Subcutaneous adipose tissue (tissue), 4 donors: ENCODE measurements around the gene NUDT1. TPM values are rescaled to one million over a fixed set of nuclear protein-coding genes. Genes with fewer than 3 reads are reported as not detected.

Experiments used
- CTCF ChIP-seq: fragments of 450-650 bp; IDR thresholded peaks from one replicate; pipeline ENCODE4 v1.5.1; 2016; ENCODE audit warnings: low read depth, mild to moderate bottlenecking, control low read depth, antibody characterized with exemption, moderate library complexity
- total RNA-seq, 4 donors: library from RNA; depleted of rRNA; stranded (reverse); fragments of >200 nt; gene quantifications; one replicate each; pipeline ENCODE4 v1.1.0, GENCODE V29; 2016

Gene NUDT1
- total RNA-seq, 4 donors from 2014 or later: 11.3 to 25.8 (median 24.8) TPM

- TF ChIP-seq CTCF: no peak
These were observed 28.3 kb upstream of the NUDT1 start for GRCh38 chr7:2213551-2214215.

DNA sequence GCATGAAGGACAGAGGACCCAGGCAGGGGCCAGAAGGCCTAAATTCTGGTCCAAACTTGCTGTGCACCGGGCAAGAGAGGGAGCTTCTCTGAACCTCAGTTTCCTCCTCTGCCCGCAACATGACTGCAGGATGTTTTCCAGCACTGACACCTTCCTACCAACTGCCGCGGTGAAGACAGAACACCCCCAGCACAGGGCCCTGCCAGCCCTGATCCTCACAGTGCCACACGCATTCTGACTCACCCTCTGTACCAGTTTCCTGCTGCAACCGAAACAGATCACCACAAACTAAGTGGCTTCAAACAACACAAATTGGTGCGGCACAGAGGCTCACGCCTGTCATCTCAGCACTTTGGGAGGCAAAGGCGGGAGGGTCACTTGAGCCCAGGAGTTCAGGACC is 27.4 kb upstream of the NUDT1 start:
- TF ChIP-seq CTCF: no peak

- no peak for TF ChIP-seq CTCF
These were observed 26.2 kb upstream of the NUDT1 start for GRCh38 chr7:2215851-2216250.

DNA sequence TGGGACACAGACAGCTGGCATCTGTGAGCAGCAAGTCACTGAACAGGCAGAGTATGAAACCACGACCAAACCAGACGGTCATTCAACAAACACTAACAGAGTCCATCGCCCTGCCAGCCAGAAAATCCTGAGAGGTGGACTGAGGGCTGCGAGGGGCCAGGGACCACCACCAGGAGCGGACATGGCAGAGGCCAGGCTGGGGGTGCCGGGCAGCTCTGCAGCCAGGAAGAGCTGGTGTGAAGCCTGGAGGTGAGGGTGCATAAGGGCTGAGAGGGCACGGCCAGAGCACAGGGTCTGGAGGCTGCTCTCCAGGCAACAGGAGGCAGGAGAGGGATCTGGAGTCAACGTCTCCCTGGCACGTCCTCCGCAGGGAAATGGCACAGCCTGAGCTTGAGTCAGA is 24.8 kb upstream of the NUDT1 start:
- no peak for TF ChIP-seq CTCF

- no peak for TF ChIP-seq CTCF
These were observed 24.1 kb upstream of the NUDT1 start for GRCh38 chr7:2217716-2218443.

- TF ChIP-seq CTCF: no peak
These were observed 23.6 kb upstream of the NUDT1 start for GRCh38 chr7:2218444-2218785.

DNA sequence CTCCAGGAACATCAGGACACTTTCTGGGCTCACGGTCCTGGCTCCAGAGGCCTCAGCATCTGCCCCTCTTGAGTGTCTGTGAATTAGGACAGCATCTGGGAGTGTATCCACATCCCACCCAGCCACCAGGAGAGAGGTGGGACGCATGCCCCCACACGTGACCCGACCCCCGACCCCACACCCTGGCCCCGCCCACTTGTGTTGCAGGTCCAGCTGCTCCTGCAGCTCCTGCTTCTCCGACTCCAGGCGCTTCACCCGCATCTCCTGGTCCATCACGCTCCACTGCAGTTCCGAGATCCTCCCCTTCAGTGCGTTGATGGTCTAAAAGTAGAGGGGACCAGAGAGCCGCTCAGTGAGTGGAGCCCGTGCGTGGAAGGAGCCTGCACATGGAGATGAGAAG is 22.9 kb upstream of the NUDT1 start:
- no peak for TF ChIP-seq CTCF
